Fibroblast of lung (primary cell): ENCODE data around the gene TMEM82. TPM values are rescaled to one million over a fixed set of nuclear protein-coding genes. Genes with fewer than 3 reads are reported as not detected.

Experiments used
- DNase-seq, 2 donors: peaks; one replicate each; pipeline versions ENCODE4 v3.0.0 to v3.0.0-alpha.2; 2010; ENCODE audit warnings: low read depth in 2 of 2
- H2AFZ ChIP-seq: 2 replicates; pipeline ENCODE4 v1.5.1; 2012; ENCODE audit warnings: low read length, control low read depth, inconsistent platforms
- H3K27ac ChIP-seq: 2 replicates; pipeline ENCODE4 v1.5.1; 2011; ENCODE audit warnings: low read length, control low read depth; ENCODE audit not compliant: insufficient read depth
- H3K27me3 ChIP-seq: 2 replicates; pipeline ENCODE4 v1.5.1; 2011; ENCODE audit warnings: mild to moderate bottlenecking, low read length; ENCODE audit not compliant: control insufficient read depth, insufficient read depth
- H3K36me3 ChIP-seq: 2 replicates; pipeline ENCODE4 v1.5.1; 2011; ENCODE audit warnings: low read length; ENCODE audit not compliant: control insufficient read depth, insufficient read depth
- H3K4me1 ChIP-seq: 2 replicates; pipeline ENCODE4 v1.5.1; 2011; ENCODE audit warnings: low read length; ENCODE audit not compliant: control insufficient read depth, insufficient read depth; ENCODE audit errors: extremely low read depth
- H3K4me2 ChIP-seq: 2 replicates; pipeline ENCODE4 v1.5.1; 2011; ENCODE audit warnings: low read length, control low read depth; ENCODE audit not compliant: insufficient read depth; ENCODE audit errors: extremely low read depth
- H3K4me3 ChIP-seq, 4 experiments: fragments of 200-600 bp in 1 of 4; sonication (generic) in 1 of 4; replicated peaks in 1 of 4; 2 replicates each; pipeline ENCODE4 v1.5.1; 2011 to 2016; ENCODE audit warnings: low read length in 4 of 4, low read depth in 3 of 4, mild to moderate bottlenecking in 3 of 4, control low read depth in 2 of 4, inconsistent platforms in 1 of 4, mixed read lengths in 1 of 4; ENCODE audit not compliant: insufficient read depth in 1 of 4; ENCODE audit errors: control extremely low read depth in 1 of 4
- H3K79me2 ChIP-seq: 2 replicates; pipeline ENCODE4 v1.5.1; 2012; ENCODE audit warnings: mild to moderate bottlenecking, low read length, inconsistent platforms; ENCODE audit not compliant: control insufficient read depth, insufficient read depth
- H3K9ac ChIP-seq: 2 replicates; pipeline ENCODE4 v1.5.1; 2011; ENCODE audit warnings: mild to moderate bottlenecking, low read length, control low read depth; ENCODE audit not compliant: insufficient read depth
- H3K9me3 ChIP-seq: 2 replicates; pipeline ENCODE4 v1.5.1; 2012; ENCODE audit warnings: low read depth, low read length; ENCODE audit not compliant: control insufficient read depth, insufficient read depth
- H4K20me1 ChIP-seq: 2 replicates; pipeline ENCODE4 v1.5.1; 2011; ENCODE audit warnings: low read length; ENCODE audit not compliant: control insufficient read depth, insufficient read depth; ENCODE audit errors: extremely low read depth
- EZH2 ChIP-seq: IDR thresholded peaks from 2 replicates; pipeline ENCODE4 v1.5.1; 2012; ENCODE audit warnings: low read length, control low read depth, mild to moderate bottlenecking; ENCODE audit errors: missing control alignments
- polyA plus RNA-seq, 2 donors: library from polyadenylated mRNA; depleted of rRNA in 1 of 2; stranded (reverse) in 1 of 2; unstranded in 1 of 2; fragments of >200 nt; gene quantifications; 2 replicates each; pipeline ENCODE4 v1.2.1, GENCODE V29; 2011 to 2012; ENCODE audit warnings: missing spikeins in 1 of 2
- total RNA-seq: library from RNA; depleted of rRNA; stranded (reverse); fragments of >200 nt; gene quantifications from 2 replicates; pipeline ENCODE4 v1.2.1, GENCODE V29; 2014
- TF ChIP-seq, protein P1 (sequence below), 2 donors: IDR thresholded peaks in 1 of 2; conservative IDR thresholded peaks in 1 of 2; 1 replicate in 1 of 2; 2 replicates in 1 of 2; pipeline ENCODE4 v1.5.1; 2011 to 2012; ENCODE audit warnings: low read length in 2 of 2, control low read depth in 1 of 2, inconsistent platforms in 1 of 2, low read depth in 1 of 2, mild to moderate bottlenecking in 1 of 2

The TMEM82 gene
- total and polyA plus RNA-seq, 2 donors (not counting 1 experiment from before 2014, with no cell fraction given), result not detected

DNA sequence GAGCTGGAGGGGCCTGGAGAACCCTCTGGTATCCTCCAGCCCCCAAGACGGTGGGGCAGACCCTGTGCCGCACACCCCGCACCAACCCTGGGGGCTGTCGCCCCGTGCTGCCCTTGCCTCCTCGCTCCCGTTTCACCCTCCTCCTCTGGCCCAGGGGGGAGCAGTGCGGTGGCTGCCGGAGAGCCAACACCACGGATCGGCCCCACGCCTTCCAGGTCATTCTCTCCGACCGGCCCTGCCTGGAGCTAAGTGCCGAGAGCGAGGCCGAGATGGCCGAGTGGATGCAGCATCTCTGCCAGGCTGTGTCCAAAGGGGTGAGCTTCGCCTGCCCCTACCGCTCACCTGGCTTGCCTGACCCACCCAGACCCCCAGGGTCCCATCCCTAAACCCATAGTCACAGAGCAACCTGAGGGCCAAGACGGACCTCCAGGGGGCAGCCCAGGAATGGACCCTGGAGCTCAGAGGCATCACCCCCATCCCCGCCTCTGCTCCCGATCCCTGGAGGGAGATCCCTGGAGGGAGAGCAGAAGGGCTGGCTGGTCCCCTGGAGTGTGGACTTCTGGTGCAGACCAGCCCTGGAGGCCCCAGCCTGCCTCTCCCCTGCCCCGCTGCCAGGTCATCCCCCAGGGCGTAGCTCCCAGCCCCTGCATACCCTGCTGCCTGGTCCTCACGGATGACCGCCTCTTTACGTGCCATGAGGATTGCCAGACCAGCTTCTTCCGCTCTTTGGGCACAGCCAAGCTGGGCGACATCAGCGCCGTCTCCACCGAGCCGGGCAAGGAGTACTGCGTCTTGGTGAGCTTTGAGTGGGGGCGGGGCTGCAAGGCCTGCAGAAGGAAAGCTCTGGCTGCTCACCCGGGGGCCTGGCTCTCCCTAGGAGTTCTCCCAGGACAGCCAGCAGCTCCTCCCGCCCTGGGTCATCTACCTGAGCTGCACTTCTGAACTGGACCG, 10.3 kb upstream of the TMEM82 start:
- Histone ChIP-seq H3K36me3 (peaks cover 51% of the 10 kb centered on the region), H3K4me3 (no peak overlapping the region), H3K4me1 (no peaks in the 10 kb centered on the region), H3K9ac (no peak overlapping the region), H3K4me2 (no peak overlapping the region), H4K20me1 (no peaks in the 10 kb centered on the region), H3K27me3 (no peaks in the 10 kb centered on the region), H3K27ac (no peak overlapping the region), H2AFZ (no peak overlapping the region), H3K9me3 (no peaks in the 10 kb centered on the region), H3K79me2 (no peaks in the 10 kb centered on the region)
- TF ChIP-seq, protein P1, sequence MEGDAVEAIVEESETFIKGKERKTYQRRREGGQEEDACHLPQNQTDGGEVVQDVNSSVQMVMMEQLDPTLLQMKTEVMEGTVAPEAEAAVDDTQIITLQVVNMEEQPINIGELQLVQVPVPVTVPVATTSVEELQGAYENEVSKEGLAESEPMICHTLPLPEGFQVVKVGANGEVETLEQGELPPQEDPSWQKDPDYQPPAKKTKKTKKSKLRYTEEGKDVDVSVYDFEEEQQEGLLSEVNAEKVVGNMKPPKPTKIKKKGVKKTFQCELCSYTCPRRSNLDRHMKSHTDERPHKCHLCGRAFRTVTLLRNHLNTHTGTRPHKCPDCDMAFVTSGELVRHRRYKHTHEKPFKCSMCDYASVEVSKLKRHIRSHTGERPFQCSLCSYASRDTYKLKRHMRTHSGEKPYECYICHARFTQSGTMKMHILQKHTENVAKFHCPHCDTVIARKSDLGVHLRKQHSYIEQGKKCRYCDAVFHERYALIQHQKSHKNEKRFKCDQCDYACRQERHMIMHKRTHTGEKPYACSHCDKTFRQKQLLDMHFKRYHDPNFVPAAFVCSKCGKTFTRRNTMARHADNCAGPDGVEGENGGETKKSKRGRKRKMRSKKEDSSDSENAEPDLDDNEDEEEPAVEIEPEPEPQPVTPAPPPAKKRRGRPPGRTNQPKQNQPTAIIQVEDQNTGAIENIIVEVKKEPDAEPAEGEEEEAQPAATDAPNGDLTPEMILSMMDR (conservative IDR thresholded peaks at IDR 0.05 in 1 of 2, IDR thresholded peaks at IDR 0.05 in 1 of 2; ENCODE audit: low read depth in 1 of 2, low read length in 2 of 2), result no peak
- TF ChIP-seq EZH2, result no peak
- no peak for DNase-seq

DNA sequence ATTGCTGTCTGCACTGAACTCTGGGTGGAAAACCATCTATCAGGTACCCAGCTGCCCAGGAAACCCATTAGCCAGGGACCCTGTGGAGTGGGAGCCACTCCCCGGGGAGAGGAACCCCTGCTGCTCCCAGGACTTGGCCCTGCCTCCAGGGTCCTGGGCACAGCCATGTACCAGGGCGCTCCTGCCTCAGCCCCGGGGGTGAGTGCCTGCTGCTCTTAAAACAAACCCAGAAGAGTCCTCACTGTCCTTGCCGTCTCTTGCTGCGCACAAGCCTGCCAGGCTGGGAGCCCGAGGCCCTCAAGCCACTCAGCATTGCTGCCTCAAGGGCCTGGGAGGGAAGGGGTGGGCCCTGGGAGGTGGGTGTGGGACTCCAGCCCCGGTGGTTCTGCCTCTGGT, 9.6 kb upstream of the TMEM82 start:
- Histone ChIP-seq H3K36me3 (peaks cover 48% of the 10 kb centered on the region), H3K9me3 (no peaks in the 10 kb centered on the region), H3K27ac (no peak overlapping the region), H4K20me1 (no peaks in the 10 kb centered on the region), H3K9ac (no peak overlapping the region), H3K4me1 (no peaks in the 10 kb centered on the region), H3K4me2 (no peak overlapping the region), H3K79me2 (no peaks in the 10 kb centered on the region), H3K4me3 (no peak overlapping the region), H2AFZ (no peak overlapping the region), H3K27me3 (no peaks in the 10 kb centered on the region)
- DNase-seq, result no peak
- TF ChIP-seq, protein P1 (conservative IDR thresholded peaks at IDR 0.05 in 1 of 2, IDR thresholded peaks at IDR 0.05 in 1 of 2; ENCODE audit: low read depth in 1 of 2, low read length in 2 of 2), result no peak
- no peak for TF ChIP-seq EZH2

DNA sequence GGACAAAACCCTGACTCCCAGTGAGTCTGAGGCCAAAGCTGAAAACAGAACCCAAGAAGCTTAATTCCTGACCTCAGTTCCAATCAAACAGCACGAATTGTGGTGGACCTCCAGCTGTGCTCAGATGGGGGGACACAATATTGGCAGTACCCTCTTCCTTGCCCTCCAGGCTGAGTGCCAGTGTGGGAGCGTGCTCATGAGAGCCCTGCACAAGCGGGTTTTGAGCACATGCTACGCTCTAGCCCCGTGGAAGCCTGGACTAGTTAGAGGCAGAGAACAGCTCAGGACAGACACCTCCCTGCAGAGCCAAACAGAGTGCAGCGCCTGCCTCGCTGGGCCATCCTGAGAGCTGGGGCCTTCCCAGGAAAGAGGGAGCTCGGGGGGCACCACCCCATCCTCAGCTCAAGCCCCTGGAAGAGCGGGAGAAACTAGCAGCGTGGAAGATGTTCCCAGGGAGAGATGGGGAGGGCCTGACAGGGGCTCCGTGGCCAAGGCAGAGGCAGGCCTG, 9.0 kb upstream of the TMEM82 start:
- Histone ChIP-seq H3K4me3 (no peak overlapping the region), H2AFZ (no peak overlapping the region), H3K27ac (no peak overlapping the region), H3K9ac (no peak overlapping the region), H3K9me3 (no peaks in the 10 kb centered on the region), H3K4me2 (no peak overlapping the region), H3K4me1 (no peaks in the 10 kb centered on the region), H3K27me3 (no peaks in the 10 kb centered on the region), H4K20me1 (no peaks in the 10 kb centered on the region), H3K79me2 (no peaks in the 10 kb centered on the region), H3K36me3 (peaks cover 42% of the 10 kb centered on the region)
- DNase-seq, result no peak
- TF ChIP-seq, protein P1 (conservative IDR thresholded peaks at IDR 0.05 in 1 of 2, IDR thresholded peaks at IDR 0.05 in 1 of 2; ENCODE audit: low read depth in 1 of 2, low read length in 2 of 2), result no peak
- no peak for TF ChIP-seq EZH2
